ENCODE measurements around the gene RSPH1. TPM values are rescaled to one million over a fixed set of nuclear protein-coding genes. Genes with fewer than 3 reads are reported as not detected.

Gene RSPH1
- total RNA-seq, 2 donors from 2014 or later = 6.9 to 7.5 TPM

- intact Hi-C loops (cut with DNase I) = loop anchor here (5.0 kb wide), 1 partner anchor 63 kb away; no protein-coding TSS in a partner anchor
- Histone ChIP-seq H3K4me1 (peaks cover 33% of the 10 kb centered on the region), H3K36me3 (peaks cover 4% of the 10 kb centered on the region), H3K27me3 (no peaks in the 10 kb centered on the region), H3K27ac (no peak overlapping the region), H3K9me3 (no peaks in the 10 kb centered on the region), H3K4me3 (no peak overlapping the region), H3K9ac (ENCODE audit: low read depth in 2 of 2, low read length in 2 of 2) (no peak overlapping the region)
- TF ChIP-seq CTCF (IDR thresholded peaks at IDR 0.05) = no peak
- DNase-seq = no peak
Observed at GRCh38 chr21:42530167-42530518, 34.1 kb upstream of the RSPH1 start.

GRCh38 chr21:42527489-42528158 lies 31.6 kb upstream of the RSPH1 start:
- Histone ChIP-seq H3K9ac (ENCODE audit: low read depth in 2 of 2, low read length in 2 of 2) (peak overlapping the region in 1 of 2 donors; percentile 68), H3K4me1 (peaks cover 41% of the 10 kb centered on the region), H3K27me3 (no peaks in the 10 kb centered on the region), H3K27ac (peak overlapping the region; percentile 82), H3K9me3 (no peaks in the 10 kb centered on the region), H3K4me3 (no peak overlapping the region), H3K36me3 (peaks cover 4% of the 10 kb centered on the region)
- intact Hi-C loops (cut with DNase I) = no loop called here
- no peak for TF ChIP-seq CTCF (IDR thresholded peaks at IDR 0.05)
- no peak for DNase-seq

GRCh38 chr21:42527127-42527488 lies 31.1 kb upstream of the RSPH1 start:
- H3K4me3 ChIP-seq = no peak overlapping the region
- H3K27ac ChIP-seq = peak overlapping the region; percentile 82
- H3K9me3 ChIP-seq = no peaks in the 10 kb centered on the region
- no peak for DNase-seq
- H3K4me1 ChIP-seq = peaks cover 41% of the 10 kb centered on the region
- peak overlapping the region in 1 of 2 donors; percentile 68 for H3K9ac ChIP-seq (ENCODE audit: low read depth in 2 of 2, low read length in 2 of 2)
- no peak for TF ChIP-seq CTCF (IDR thresholded peaks at IDR 0.05)
- no peaks in the 10 kb centered on the region for H3K27me3 ChIP-seq
- peaks cover 4% of the 10 kb centered on the region for H3K36me3 ChIP-seq
- intact Hi-C loops (cut with DNase I) = no loop called here

GRCh38 chr21:42526379-42526727 lies 30.3 kb upstream of the RSPH1 start:
- no peaks in the 10 kb centered on the region for H3K27me3 ChIP-seq
- peaks cover 41% of the 10 kb centered on the region for H3K4me1 ChIP-seq
- no peak for TF ChIP-seq CTCF (IDR thresholded peaks at IDR 0.05)
- intact Hi-C loops (cut with DNase I) = no loop called here
- H3K27ac ChIP-seq = peak overlapping the region; percentile 82
- H3K36me3 ChIP-seq = peaks cover 4% of the 10 kb centered on the region
- no peak overlapping the region for H3K4me3 ChIP-seq
- H3K9ac ChIP-seq (ENCODE audit: low read depth in 2 of 2, low read length in 2 of 2) = peak overlapping the region in 1 of 2 donors; percentile 68
- peak; percentile 93 for DNase-seq
- no peaks in the 10 kb centered on the region for H3K9me3 ChIP-seq

GRCh38 chr21:42525676-42526378 lies 29.8 kb upstream of the RSPH1 start:
- DNase-seq = no peak
- intact Hi-C loops (cut with DNase I) = no loop called here
- peaks cover 41% of the 10 kb centered on the region for H3K4me1 ChIP-seq
- H3K9ac ChIP-seq (ENCODE audit: low read depth in 2 of 2, low read length in 2 of 2) = peak overlapping the region in 1 of 2 donors; percentile 68
- TF ChIP-seq CTCF (IDR thresholded peaks at IDR 0.05) = no peak
- H3K36me3 ChIP-seq = peaks cover 4% of the 10 kb centered on the region
- no peaks in the 10 kb centered on the region for H3K9me3 ChIP-seq
- no peaks in the 10 kb centered on the region for H3K27me3 ChIP-seq
- H3K27ac ChIP-seq = peak overlapping the region; percentile 82
- no peak overlapping the region for H3K4me3 ChIP-seq

All from colonic mucosa (tissue), 4 donors.